Suprapubic skin (tissue), 4 donors: ENCODE measurements around the gene PPP1CB. TPM values are rescaled to one million over a fixed set of nuclear protein-coding genes. Genes with fewer than 3 reads are reported as not detected.

Source experiments
- DNase-seq, 2 donors: peaks; one replicate each; pipeline ENCODE4 v3.0.0-alpha.2; 2019; ENCODE audit warnings: low spot score in 2 of 2
- H3K27ac ChIP-seq: fragments of 200-600 bp; sonication (generic); one replicate; pipeline ENCODE4 v1.5.1; 2019
- H3K27me3 ChIP-seq: fragments of 200-600 bp; sonication (generic); one replicate; pipeline ENCODE4 v1.5.1; 2019
- H3K36me3 ChIP-seq: fragments of 200-600 bp; sonication (generic); one replicate; pipeline ENCODE4 v1.5.1; 2019
- H3K4me1 ChIP-seq: fragments of 200-600 bp; sonication (generic); one replicate; pipeline ENCODE4 v1.5.1; 2019
- H3K4me3 ChIP-seq: fragments of 200-600 bp; sonication (generic); one replicate; pipeline ENCODE4 v1.5.1; 2019; ENCODE audit warnings: mild to moderate bottlenecking
- H3K9me3 ChIP-seq: fragments of 200-600 bp; sonication (generic); one replicate; pipeline ENCODE4 v1.5.1; 2019
- EP300 ChIP-seq: sonication (generic); formaldehyde crosslinking; IDR thresholded peaks from one replicate; pipeline ENCODE4 v1.6.1; 2017; ENCODE audit warnings: antibody characterized with exemption
- POLR2A ChIP-seq, 2 donors: fragments of 450-650 bp; IDR thresholded peaks; one replicate each; pipeline ENCODE4 v1.6.1; 2017; ENCODE audit warnings: antibody characterized with exemption in 2 of 2, mild to moderate bottlenecking in 2 of 2, moderate library complexity in 2 of 2
- POLR2AphosphoS5 ChIP-seq, 3 donors: sonication (generic); formaldehyde crosslinking; IDR thresholded peaks; one replicate each; pipeline ENCODE4 v1.6.1; 2017; ENCODE audit warnings: antibody characterized with exemption in 3 of 3
- WGBS: methylation state at CpG from one replicate; pipeline ENCODE4 v1.1.5; 2018; 5-methylcytosine and 5-hydroxymethylcytosine counted together
- total RNA-seq, 4 donors: library from RNA; depleted of rRNA; stranded (reverse); fragments of >200 nt; gene quantifications; one replicate each; pipeline ENCODE4 v1.1.0, GENCODE V29; 2016
- TF ChIP-seq, protein P1 (sequence below), 2 donors: fragments of 200-600 bp in 1 of 2; fragments of 450-650 bp in 1 of 2; sonication (generic) in 1 of 2; IDR thresholded peaks; one replicate each; pipeline ENCODE4 v1.5.1; 2016 to 2019; ENCODE audit warnings: antibody characterized with exemption in 2 of 2, mild to moderate bottlenecking in 1 of 2, moderate library complexity in 1 of 2

The PPP1CB gene
- total RNA-seq, 4 donors from 2014 or later = 105 to 151 (median 148) TPM

DNA sequence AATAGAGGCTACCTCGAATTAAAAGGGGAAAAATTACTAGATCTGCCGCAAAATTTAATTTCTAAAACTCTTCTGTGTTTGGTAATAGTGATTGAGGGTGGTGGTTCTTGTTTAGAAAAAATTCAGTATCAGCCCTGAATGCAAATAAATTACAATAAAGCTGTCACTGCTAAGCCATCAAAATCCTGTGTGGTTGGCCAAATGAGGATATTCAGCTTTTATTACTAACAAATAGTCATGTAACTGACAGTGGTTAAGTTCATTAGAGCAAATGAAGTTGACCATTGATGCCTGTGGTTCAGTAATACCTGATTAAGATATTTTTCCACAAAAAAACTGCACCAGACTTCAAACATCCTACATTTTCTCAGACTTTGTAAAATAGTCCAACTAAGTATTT lies 14.4 kb downstream of the PPP1CB start:
- TF ChIP-seq POLR2AphosphoS5 (IDR thresholded peaks at IDR 0.05) (no peak), POLR2A (IDR thresholded peaks at IDR 0.05) (no peak), EP300 (no peak)
- TF ChIP-seq, protein P1, sequence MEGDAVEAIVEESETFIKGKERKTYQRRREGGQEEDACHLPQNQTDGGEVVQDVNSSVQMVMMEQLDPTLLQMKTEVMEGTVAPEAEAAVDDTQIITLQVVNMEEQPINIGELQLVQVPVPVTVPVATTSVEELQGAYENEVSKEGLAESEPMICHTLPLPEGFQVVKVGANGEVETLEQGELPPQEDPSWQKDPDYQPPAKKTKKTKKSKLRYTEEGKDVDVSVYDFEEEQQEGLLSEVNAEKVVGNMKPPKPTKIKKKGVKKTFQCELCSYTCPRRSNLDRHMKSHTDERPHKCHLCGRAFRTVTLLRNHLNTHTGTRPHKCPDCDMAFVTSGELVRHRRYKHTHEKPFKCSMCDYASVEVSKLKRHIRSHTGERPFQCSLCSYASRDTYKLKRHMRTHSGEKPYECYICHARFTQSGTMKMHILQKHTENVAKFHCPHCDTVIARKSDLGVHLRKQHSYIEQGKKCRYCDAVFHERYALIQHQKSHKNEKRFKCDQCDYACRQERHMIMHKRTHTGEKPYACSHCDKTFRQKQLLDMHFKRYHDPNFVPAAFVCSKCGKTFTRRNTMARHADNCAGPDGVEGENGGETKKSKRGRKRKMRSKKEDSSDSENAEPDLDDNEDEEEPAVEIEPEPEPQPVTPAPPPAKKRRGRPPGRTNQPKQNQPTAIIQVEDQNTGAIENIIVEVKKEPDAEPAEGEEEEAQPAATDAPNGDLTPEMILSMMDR (IDR thresholded peaks at IDR 0.05) = no peak
- WGBS = 81% methylated on average over 2 of the region's 2 CpGs
- Histone ChIP-seq H3K36me3 (peaks cover 6% of the 10 kb centered on the region), H3K4me3 (no peak overlapping the region), H3K27me3 (no peaks in the 10 kb centered on the region), H3K27ac (no peak overlapping the region), H3K9me3 (no peaks in the 10 kb centered on the region), H3K4me1 (peaks cover 51% of the 10 kb centered on the region)
- no peak for DNase-seq

DNA sequence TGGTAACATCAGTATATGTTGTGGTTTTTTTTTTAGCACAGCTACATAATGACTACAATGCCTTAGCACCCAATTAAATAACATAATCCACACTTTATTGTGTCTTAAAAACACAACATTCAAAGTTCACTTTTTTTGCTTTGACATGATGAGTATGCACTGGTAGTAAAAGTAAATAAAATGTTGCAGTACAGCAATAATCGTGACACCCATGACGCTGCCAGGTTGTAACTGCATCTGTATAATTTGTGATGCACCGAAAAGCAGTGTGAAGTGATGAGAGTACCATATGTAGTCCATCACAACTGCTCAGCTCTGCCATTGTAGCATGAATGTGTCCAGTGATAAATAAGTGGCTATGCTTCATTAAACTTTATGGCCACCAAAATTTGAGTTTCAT lies 15.7 kb downstream of the PPP1CB start:
- H3K27ac ChIP-seq = no peak overlapping the region
- 76% methylated on average over 3 of the region's 3 CpGs for WGBS
- TF ChIP-seq POLR2AphosphoS5 (IDR thresholded peaks at IDR 0.05) (no peak), EP300 (no peak), POLR2A (IDR thresholded peaks at IDR 0.05) (no peak)
- TF ChIP-seq, protein P1 (IDR thresholded peaks at IDR 0.05) = no peak
- H3K36me3 ChIP-seq = no peaks in the 10 kb centered on the region
- no peak for DNase-seq
- peaks cover 49% of the 10 kb centered on the region for H3K4me1 ChIP-seq
- H3K9me3 ChIP-seq = no peaks in the 10 kb centered on the region
- no peaks in the 10 kb centered on the region for H3K27me3 ChIP-seq
- no peak overlapping the region for H3K4me3 ChIP-seq

DNA sequence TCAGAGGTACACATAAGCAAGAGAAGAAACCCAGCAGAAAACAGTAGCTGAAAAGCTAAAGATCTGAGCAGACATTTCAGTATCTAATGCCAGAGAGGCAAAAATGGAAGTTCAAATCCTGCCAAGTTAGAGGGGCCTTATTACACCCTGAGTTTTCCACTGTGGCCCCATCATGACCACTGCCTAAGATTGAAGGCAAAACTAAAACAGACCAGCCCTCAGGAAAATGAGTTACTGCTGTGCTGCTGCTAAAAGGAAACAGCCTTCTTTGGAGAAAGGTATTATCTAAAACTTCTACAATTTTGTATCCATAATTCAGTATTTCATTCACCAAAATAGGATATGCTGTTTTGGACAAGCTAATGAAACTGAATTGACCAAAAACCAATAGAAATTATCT lies 16.8 kb downstream of the PPP1CB start:
- H3K9me3 ChIP-seq = no peaks in the 10 kb centered on the region
- no peak overlapping the region for H3K27ac ChIP-seq
- H3K4me3 ChIP-seq = no peak overlapping the region
- no peaks in the 10 kb centered on the region for H3K36me3 ChIP-seq
- no peak for DNase-seq
- peaks cover 49% of the 10 kb centered on the region for H3K4me1 ChIP-seq
- no peaks in the 10 kb centered on the region for H3K27me3 ChIP-seq
- TF ChIP-seq POLR2A (IDR thresholded peaks at IDR 0.05) (no peak), POLR2AphosphoS5 (IDR thresholded peaks at IDR 0.05) (no peak), EP300 (no peak)
- TF ChIP-seq, protein P1 (IDR thresholded peaks at IDR 0.05) = no peak

DNA sequence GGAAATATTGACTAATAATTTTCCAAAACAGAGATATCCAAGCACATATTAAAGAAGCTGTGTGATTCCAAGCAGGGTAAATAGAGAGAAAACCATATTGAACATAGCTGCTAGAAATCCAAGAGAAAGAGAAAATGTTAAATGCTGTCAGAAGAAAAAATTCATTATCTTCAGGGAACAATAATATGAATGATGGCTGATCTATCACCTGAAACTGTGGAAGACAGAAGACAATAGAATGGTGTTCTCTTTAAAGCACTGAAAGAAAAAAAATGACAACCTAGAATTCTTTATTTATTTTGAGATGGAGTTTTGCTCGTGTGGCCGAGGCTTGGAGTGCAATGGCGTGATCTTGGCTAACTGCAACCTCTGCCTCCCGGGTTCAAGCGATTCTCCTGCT lies 17.3 kb downstream of the PPP1CB start:
- 89% methylated on average over 5 of the region's 5 CpGs for WGBS
- no peak overlapping the region for H3K4me3 ChIP-seq
- TF ChIP-seq EP300 = no peak
- TF ChIP-seq, protein P1 (IDR thresholded peaks at IDR 0.05) = no peak
- TF ChIP-seq POLR2A (IDR thresholded peaks at IDR 0.05) = no peak
- no peak for TF ChIP-seq POLR2AphosphoS5 (IDR thresholded peaks at IDR 0.05)
- peaks cover 51% of the 10 kb centered on the region for H3K4me1 ChIP-seq
- DNase-seq = no peak
- H3K27ac ChIP-seq = no peak overlapping the region
- no peaks in the 10 kb centered on the region for H3K36me3 ChIP-seq
- H3K27me3 ChIP-seq = no peaks in the 10 kb centered on the region
- no peaks in the 10 kb centered on the region for H3K9me3 ChIP-seq

DNA sequence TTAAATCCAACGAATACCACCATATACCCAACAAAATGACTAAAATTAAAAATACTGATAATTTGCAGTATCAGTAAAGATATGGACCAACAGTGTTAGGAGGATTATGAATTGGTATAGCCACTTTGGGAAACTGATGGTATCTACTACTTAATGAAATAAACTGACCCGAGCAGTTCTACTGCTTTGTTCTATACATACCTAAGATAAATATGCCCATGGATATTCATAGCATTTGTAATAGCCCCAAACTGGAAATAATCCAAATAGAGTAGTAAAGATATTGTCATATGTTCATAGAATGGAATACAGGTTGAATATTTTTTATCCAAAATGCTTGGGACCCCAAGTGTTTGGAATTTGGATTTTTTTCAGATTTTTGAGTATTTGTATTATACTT lies 20.7 kb downstream of the PPP1CB start:
- no peak overlapping the region for H3K4me3 ChIP-seq
- no peaks in the 10 kb centered on the region for H3K9me3 ChIP-seq
- H3K27me3 ChIP-seq = no peaks in the 10 kb centered on the region
- H3K36me3 ChIP-seq = no peaks in the 10 kb centered on the region
- DNase-seq = no peak
- TF ChIP-seq POLR2A (IDR thresholded peaks at IDR 0.05) = no peak
- TF ChIP-seq POLR2AphosphoS5 (IDR thresholded peaks at IDR 0.05) = no peak
- no peak for TF ChIP-seq EP300
- TF ChIP-seq, protein P1 (IDR thresholded peaks at IDR 0.05) = no peak
- H3K27ac ChIP-seq = no peak overlapping the region
- 69% methylated on average over 2 of the region's 2 CpGs for WGBS
- peaks cover 51% of the 10 kb centered on the region for H3K4me1 ChIP-seq
